ENCODE measurements around the gene RBM19.

The RBM19 gene

DNA sequence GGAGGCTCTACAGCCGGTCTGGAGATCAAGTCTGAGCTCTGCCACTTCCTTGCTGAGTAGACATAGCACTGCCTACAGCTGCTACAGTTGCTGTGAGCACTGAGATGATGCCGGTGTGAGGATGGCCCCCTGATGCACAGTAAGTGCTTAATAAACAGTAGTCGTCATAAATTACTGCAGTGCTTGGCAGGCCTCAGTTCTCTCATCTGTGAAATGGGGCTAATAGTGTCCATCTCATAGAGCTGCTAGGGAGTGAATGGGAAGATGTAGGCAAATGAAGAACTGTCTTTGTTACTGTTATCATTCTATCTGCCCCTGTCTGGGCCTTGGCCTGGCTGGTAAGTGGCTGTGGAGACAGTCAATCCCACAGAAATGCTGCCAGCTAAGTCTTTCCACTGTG is 124.3 kb downstream of the RBM19 start:
- TF ChIP-seq, protein P1, sequence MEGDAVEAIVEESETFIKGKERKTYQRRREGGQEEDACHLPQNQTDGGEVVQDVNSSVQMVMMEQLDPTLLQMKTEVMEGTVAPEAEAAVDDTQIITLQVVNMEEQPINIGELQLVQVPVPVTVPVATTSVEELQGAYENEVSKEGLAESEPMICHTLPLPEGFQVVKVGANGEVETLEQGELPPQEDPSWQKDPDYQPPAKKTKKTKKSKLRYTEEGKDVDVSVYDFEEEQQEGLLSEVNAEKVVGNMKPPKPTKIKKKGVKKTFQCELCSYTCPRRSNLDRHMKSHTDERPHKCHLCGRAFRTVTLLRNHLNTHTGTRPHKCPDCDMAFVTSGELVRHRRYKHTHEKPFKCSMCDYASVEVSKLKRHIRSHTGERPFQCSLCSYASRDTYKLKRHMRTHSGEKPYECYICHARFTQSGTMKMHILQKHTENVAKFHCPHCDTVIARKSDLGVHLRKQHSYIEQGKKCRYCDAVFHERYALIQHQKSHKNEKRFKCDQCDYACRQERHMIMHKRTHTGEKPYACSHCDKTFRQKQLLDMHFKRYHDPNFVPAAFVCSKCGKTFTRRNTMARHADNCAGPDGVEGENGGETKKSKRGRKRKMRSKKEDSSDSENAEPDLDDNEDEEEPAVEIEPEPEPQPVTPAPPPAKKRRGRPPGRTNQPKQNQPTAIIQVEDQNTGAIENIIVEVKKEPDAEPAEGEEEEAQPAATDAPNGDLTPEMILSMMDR (conservative IDR thresholded peaks at IDR 0.05): no peak
- no peak overlapping the region for H3K27ac ChIP-seq

DNA sequence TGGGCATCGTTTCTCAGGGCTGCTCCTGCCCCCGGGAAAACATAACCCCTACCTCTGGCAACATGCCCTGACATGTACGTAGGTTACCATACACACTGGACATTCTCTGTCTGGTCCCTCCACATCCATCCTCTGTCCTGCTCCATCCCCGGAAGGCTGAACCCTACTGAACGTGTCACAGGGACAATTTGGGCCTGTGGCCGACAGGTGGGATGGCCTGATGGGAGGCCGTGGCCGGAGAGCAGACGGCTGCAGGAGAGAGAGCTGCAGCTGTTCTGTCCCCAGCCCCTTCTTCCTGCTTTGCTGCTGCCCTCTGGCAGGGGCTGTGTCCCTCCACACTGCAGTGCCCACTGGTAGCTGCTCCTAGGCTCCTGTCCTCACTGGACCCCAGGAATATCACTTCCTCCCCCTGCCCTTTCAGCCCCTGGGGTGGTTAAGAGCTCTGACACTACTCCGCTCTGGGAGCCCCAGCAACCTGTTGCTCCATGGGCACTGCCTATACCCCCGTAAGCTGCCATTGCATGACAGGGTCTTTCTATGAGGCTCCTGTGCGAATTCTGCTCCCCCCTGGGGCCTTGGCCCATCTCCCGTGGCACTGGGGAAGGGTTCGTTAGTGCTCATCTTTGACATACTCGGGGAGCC is 125.6 kb downstream of the RBM19 start:
- TF ChIP-seq, protein P1 (conservative IDR thresholded peaks at IDR 0.05): no peak
- H3K27ac ChIP-seq: no peak overlapping the region

DNA sequence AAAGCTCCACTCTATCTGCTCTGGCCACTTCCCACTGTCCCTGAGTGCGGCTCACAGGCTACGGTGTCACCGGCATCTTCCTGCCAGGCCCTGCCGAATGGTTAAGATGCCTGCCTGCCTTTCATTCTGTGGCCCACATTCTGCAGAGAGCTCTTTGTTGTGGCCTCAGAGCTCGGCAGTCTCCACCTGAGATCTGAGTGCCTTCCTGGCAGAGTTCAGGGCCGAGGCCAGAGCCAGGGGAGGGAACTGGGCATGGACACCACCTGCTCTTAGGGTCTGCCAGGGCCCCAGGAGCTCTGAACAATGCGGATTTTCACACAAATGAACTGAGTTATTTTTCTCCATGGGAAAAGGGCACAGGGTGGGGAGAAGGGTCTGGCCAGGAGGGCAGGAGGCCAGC is 127.2 kb downstream of the RBM19 start:
- TF ChIP-seq, protein P1 (conservative IDR thresholded peaks at IDR 0.05): no peak
- no peak overlapping the region for H3K27ac ChIP-seq

DNA sequence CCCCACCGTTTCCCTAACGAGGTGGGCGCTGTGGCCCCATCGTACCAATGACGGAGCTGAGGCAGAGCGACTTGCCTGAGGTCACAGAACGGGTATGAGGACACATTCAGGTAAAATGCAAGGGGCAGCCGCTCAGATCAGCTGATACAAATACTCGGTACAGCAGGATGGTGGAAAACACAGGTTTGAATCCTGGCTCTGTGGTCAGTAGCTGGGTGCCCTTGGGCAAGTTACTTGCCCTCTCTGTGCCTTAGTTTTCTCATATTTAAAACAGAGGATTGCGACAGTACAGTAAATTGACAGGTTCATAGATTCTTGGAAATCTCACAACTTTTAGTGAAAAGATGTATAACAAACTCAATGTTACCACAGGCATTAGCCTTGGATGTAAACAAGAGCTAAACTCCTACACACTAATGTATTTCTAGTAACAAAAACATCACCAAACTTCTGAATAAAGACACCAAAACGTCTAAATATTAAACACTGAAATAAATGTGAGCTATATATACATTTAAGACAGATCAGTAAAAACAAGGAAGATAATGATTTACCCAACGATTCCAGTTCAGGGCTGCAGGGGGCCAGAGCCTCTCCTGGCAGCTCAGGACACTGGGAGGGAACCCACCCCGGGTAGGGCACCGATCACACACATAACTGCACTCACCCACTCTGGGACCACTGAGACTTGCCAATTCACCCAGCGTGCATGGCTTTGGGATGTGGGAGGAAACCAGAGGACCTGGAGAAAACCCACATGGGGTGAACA is 128.4 kb downstream of the RBM19 start:
- H3K27ac ChIP-seq: no peak overlapping the region
- TF ChIP-seq, protein P1 (conservative IDR thresholded peaks at IDR 0.05): peak; percentile 27; the same call in 1 of the 2 replicates

DNA sequence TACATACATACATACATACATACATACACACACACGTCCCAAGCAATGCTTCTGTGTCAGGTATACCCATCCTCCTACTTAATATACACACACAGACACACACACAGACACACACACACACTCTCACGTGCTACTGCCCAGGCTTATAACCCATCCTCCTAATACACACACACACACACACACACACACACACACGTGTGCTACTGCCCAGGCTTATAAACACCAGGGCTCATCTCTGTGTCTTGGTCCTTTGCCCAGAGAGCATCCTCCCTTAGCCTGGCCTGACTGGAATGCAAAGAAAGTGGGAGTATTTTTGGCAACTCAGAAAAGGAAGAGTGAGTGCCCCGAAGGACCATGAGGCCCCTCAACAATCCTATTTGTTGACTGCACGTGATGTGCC is 129.0 kb downstream of the RBM19 start:
- TF ChIP-seq, protein P1 (conservative IDR thresholded peaks at IDR 0.05): no peak
- no peak overlapping the region for H3K27ac ChIP-seq

DNA sequence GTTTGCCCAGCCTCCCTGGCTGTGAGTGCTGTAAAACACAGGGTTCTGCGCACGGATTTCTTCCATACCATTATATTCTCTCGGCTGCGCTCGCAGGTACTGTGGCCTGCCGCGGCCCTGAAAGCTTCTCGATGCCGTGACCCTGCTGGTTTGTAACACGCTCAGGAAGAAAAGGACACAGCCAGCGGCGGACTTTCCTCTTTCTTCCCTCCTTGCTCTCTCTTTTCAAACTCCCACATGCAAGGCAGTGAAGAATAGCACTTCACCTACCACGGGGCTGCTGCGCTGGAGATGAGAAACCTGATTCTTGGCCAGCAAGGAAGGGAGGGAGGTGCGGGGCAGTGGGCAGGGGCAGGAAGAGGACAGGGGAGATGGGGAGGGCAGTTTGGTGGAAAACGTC is 130.2 kb downstream of the RBM19 start:
- TF ChIP-seq, protein P1 (conservative IDR thresholded peaks at IDR 0.05): no peak
- no peak overlapping the region for H3K27ac ChIP-seq

DNA sequence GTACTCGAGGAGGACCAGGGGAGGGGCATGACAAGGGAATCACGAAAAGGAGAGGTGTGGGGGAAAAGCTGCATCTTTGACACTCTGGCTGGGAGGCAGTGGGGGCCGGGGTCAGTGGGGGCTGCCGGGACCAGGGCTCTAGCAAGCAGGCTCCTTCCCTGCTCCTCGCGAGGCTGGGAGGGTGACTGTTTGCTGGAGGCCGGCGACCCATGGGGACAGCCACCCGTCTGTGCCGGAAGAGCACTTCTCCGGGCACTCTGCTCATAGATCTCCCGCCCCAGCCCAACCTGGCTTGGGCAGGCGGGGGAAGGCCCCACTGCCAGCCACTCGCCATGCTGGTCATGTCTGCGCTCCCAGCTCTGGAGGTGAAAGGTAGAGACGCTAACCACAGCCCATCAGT is 130.7 kb downstream of the RBM19 start:
- TF ChIP-seq, protein P1 (conservative IDR thresholded peaks at IDR 0.05): no peak
- no peak overlapping the region for H3K27ac ChIP-seq

All from VCaP (cell line).